A673 (cell line): ENCODE results near the gene LAMA3. TPM values are rescaled to one million over a fixed set of nuclear protein-coding genes. Genes with fewer than 3 reads are reported as not detected.

ENCODE experiments used
- BruUV-seq: library from RNA; stranded (reverse); fragments of 400-500 nt; replicated peaks from 2 replicates; lab custom pipeline; 2021; lab: Mats Ljungman, UMichigan
- CTCF ChIA-PET: fragments of 300-600 bp; sonication (Branson Sonifier 250); formaldehyde crosslinking; loops from one replicate; lab custom pipeline; 2022; ENCODE audit warnings: antibody characterized with exemption; lab: Charles Lee
- POLR2A ChIA-PET: fragments of 300-600 bp; sonication (Branson Sonifier 250); formaldehyde crosslinking; loops from one replicate; lab custom pipeline; 2022; ENCODE audit warnings: antibody characterized with exemption; ENCODE audit not compliant: low non-redundant PET; lab: Charles Lee
- DNase-seq: peaks from one replicate; pipeline ENCODE4 v3.0.0-alpha.2; 2015; ENCODE audit warnings: low spot score
- H3K27ac ChIP-seq: fragments of 200-600 bp; sonication (generic); 2 replicates; pipeline ENCODE4 v1.5.1; 2016; ENCODE audit warnings: mixed run types, low read depth, mild to moderate bottlenecking, mixed read lengths, antibody characterized with exemption, low read length; ENCODE audit not compliant: poor library complexity, severe bottlenecking
- H3K27me3 ChIP-seq: fragments of 200-600 bp; sonication (generic); replicated peaks from 2 replicates; pipeline ENCODE4 v1.6.1; 2017; ENCODE audit warnings: mixed run types, low read depth, mild to moderate bottlenecking, mixed read lengths, antibody characterized with exemption, low read length; ENCODE audit not compliant: insufficient read depth, poor library complexity
- H3K36me3 ChIP-seq: fragments of 200-600 bp; sonication (generic); 2 replicates; pipeline ENCODE4 v1.6.1; 2016; ENCODE audit warnings: mixed run types, mild to moderate bottlenecking, mixed read lengths, antibody characterized with exemption, low read length; ENCODE audit not compliant: insufficient read depth, poor library complexity, severe bottlenecking
- H3K4me1 ChIP-seq: fragments of 200-600 bp; sonication (generic); 2 replicates; pipeline ENCODE4 v1.6.1; 2017; ENCODE audit warnings: mixed run types, mild to moderate bottlenecking, mixed read lengths, antibody characterized with exemption, low read length; ENCODE audit not compliant: insufficient read depth, poor library complexity, severe bottlenecking
- H3K4me3 ChIP-seq: fragments of 200-600 bp; sonication (generic); 2 replicates; pipeline ENCODE4 v1.5.1; 2016; ENCODE audit warnings: low read depth, mixed run types, mild to moderate bottlenecking, mixed read lengths, low read length; ENCODE audit not compliant: poor library complexity, severe bottlenecking
- H3K9me3 ChIP-seq: fragments of 200-600 bp; sonication (generic); 2 replicates; pipeline ENCODE4 v1.6.1; 2016; ENCODE audit warnings: mixed run types, low read depth, mild to moderate bottlenecking, mixed read lengths, antibody characterized with exemption, low read length; ENCODE audit not compliant: poor library complexity, severe bottlenecking
- CTCF ChIP-seq: fragments of 300-800, 200-600 bp; sonication (generic); conservative IDR thresholded peaks from 2 replicates; pipeline ENCODE4 v1.5.1; 2017; ENCODE audit warnings: low read depth, mild to moderate bottlenecking, antibody characterized with exemption, low read length, moderate library complexity, mixed read lengths
- EZH2 ChIP-seq: fragments of 200-600 bp; sonication (generic); IDR thresholded peaks from 2 replicates; pipeline ENCODE4 v1.6.1; 2017; ENCODE audit warnings: borderline replicate concordance, low read depth, mild to moderate bottlenecking, mixed read lengths, antibody characterized with exemption, low read length; ENCODE audit not compliant: poor library complexity, severe bottlenecking
- intact Hi-C: fragments of 100-400 bp; cut with micrococcal nuclease; formaldehyde crosslinking; loops from one replicate; pipeline ENCODE4 v1.10.0; 2022; ENCODE audit not compliant: unreplicated experiment
- total RNA-seq: library from RNA; stranded (reverse); gene quantifications from 2 replicates; pipeline ENCODE4 v1.2.3, GENCODE V29; 2021

The LAMA3 gene
- total RNA-seq, 1 experiment from 2014 or later: 2.7 TPM

- Histone ChIP-seq H3K4me3 (no peak overlapping the region), H3K27me3 (no peaks in the 10 kb centered on the region), H3K36me3 (no peaks in the 10 kb centered on the region), H3K9me3 (no peaks in the 10 kb centered on the region), H3K4me1 (no peaks in the 10 kb centered on the region), H3K27ac (no peak overlapping the region)
- CTCF ChIA-PET: no interaction called here
- TF ChIP-seq CTCF (no peak), EZH2 (no peak)
- no peak for DNase-seq
- BruUV-seq: no TSS peak
- POLR2A ChIA-PET: no interaction called here
- intact Hi-C loops: no loop called here
Measured at GRCh38 chr18:23900994-23901393, 211.7 kb downstream of the LAMA3 start.

GRCh38 chr18:23902396-23902795 is 213.1 kb downstream of the LAMA3 start:
- no TSS peak for BruUV-seq

GRCh38 chr18:23903971-23904370 is 214.7 kb downstream of the LAMA3 start:
- Histone ChIP-seq H3K4me1 (no peaks in the 10 kb centered on the region), H3K27me3 (no peaks in the 10 kb centered on the region), H3K27ac (no peak overlapping the region), H3K36me3 (no peaks in the 10 kb centered on the region), H3K9me3 (no peaks in the 10 kb centered on the region), H3K4me3 (no peak overlapping the region)
- POLR2A ChIA-PET: no interaction called here
- DNase-seq: no peak
- no TSS peak for BruUV-seq
- TF ChIP-seq CTCF: no peak
- TF ChIP-seq EZH2: no peak
- intact Hi-C loops: no loop called here
- CTCF ChIA-PET: no interaction called here

More at GRCh38 chr18:23902396-23902795, 213.1 kb downstream of the LAMA3 start:
- intact Hi-C loops: no loop called here
- Histone ChIP-seq H3K9me3 (no peaks in the 10 kb centered on the region), H3K36me3 (no peaks in the 10 kb centered on the region), H3K27ac (no peak overlapping the region), H3K27me3 (no peaks in the 10 kb centered on the region), H3K4me3 (no peak overlapping the region), H3K4me1 (no peaks in the 10 kb centered on the region)
- TF ChIP-seq CTCF (no peak), EZH2 (no peak)
- ChIA-PET CTCF (no interaction called here), POLR2A (no interaction called here)
- no peak for DNase-seq
